Spleen (tissue), 11 donors: ENCODE measurements around the gene GJA4. TPM values are rescaled to one million over a fixed set of nuclear protein-coding genes. Genes with fewer than 3 reads are reported as not detected.

Experiments
- DNase-seq: peaks from one replicate; pipeline ENCODE4 v3.0.0-alpha.2; 2020
- H3K27ac ChIP-seq, 8 donors: fragments of 200-600 bp; sonication (generic) in 7 of 8; 1 replicate in 4 of 8; 2 replicates in 4 of 8; pipeline versions ENCODE4 v1.5.0 to v1.8.0; 2016 to 2021; ENCODE audit warnings: inconsistent platforms in 4 of 8, mild to moderate bottlenecking in 4 of 8, moderate library complexity in 1 of 8
- H3K27me3 ChIP-seq, 7 donors: fragments of 200-600 bp; sonication (generic) in 6 of 7; replicated peaks in 1 of 7; 1 replicate in 4 of 7; 2 replicates in 3 of 7; pipeline versions ENCODE4 v1.5.0 to v1.8.0; 2016 to 2021; ENCODE audit warnings: inconsistent platforms in 3 of 7, mild to moderate bottlenecking in 1 of 7
- H3K36me3 ChIP-seq, 6 donors: fragments of 200-600 bp; sonication (generic) in 5 of 6; 1 replicate in 4 of 6; 2 replicates in 2 of 6; pipeline versions ENCODE4 v1.5.0 to v1.8.0; 2016 to 2021; ENCODE audit warnings: inconsistent platforms in 2 of 6
- H3K4me1 ChIP-seq, 6 donors: fragments of 200-600 bp; sonication (generic) in 5 of 6; 1 replicate in 3 of 6; 2 replicates in 3 of 6; pipeline versions ENCODE4 v1.5.0 to v1.8.0; 2016 to 2021; ENCODE audit warnings: inconsistent platforms in 3 of 6
- H3K4me3 ChIP-seq, 8 donors: fragments of 200-600 bp; sonication (generic) in 7 of 8; 1 replicate in 4 of 8; 2 replicates in 4 of 8; pipeline versions ENCODE4 v1.5.0 to v1.8.0; 2016 to 2021; ENCODE audit warnings: inconsistent platforms in 4 of 8, mild to moderate bottlenecking in 4 of 8, moderate library complexity in 2 of 8
- H3K9me3 ChIP-seq, 8 donors: fragments of 200-600 bp; sonication (generic) in 7 of 8; 1 replicate in 4 of 8; 2 replicates in 4 of 8; pipeline versions ENCODE4 v1.5.0 to v1.8.0; 2016 to 2021; ENCODE audit warnings: inconsistent platforms in 4 of 8
- CTCF ChIP-seq, 11 experiments: fragments of 200-600 bp in 7 of 11; fragments of 450-650 bp in 4 of 11; sonication (generic) in 4 of 11; IDR thresholded peaks in 8 of 11; conservative IDR thresholded peaks in 3 of 11; 1 replicate in 7 of 11; 2 replicates in 4 of 11; pipeline versions ENCODE4 v1.4.0 to v1.8.0; 2016 to 2021; ENCODE audit warnings: antibody characterized with exemption in 11 of 11, inconsistent platforms in 4 of 11, mild to moderate bottlenecking in 1 of 11
- POLR2A ChIP-seq, 3 donors: fragments of 450-650 bp; IDR thresholded peaks; one replicate each; pipeline ENCODE4 v1.5.1; 2017; ENCODE audit warnings: antibody characterized with exemption in 3 of 3, mild to moderate bottlenecking in 1 of 3
- POLR2AphosphoS5 ChIP-seq, 3 donors: sonication (generic); formaldehyde crosslinking; IDR thresholded peaks; one replicate each; pipeline ENCODE4 v1.5.1; 2017; ENCODE audit warnings: antibody characterized with exemption in 3 of 3
- WGBS, 5 donors: extraction: QIAGEN DNeasy Blood & Tissue Kit in 3 of 5; methylation state at CpG; one replicate each; pipeline versions ENCODE4 v1.1.5 to v1.1.7; 2013 to 2018; 5-methylcytosine and 5-hydroxymethylcytosine counted together
- intact Hi-C: fragments of 100-400 bp; cut with DNase I; formaldehyde crosslinking; loops from one replicate; pipeline ENCODE4 v1.15.0; 2023; ENCODE audit warnings: low total_unique reads
- polyA plus RNA-seq, 3 donors: library from polyadenylated mRNA; stranded (reverse); fragments of 200-250 nt; gene quantifications; one replicate each; pipeline ENCODE4 v1.2.1, GENCODE V29; 2013
- total RNA-seq, 7 donors: library from RNA; depleted of rRNA in 3 of 7; stranded (reverse); fragments of >200 nt in 3 of 7; fragmentation: NEBNext Ultra II Directional in 4 of 7; extraction: Animal tissue kit (Norgen Biotek cat#: 25700) in 4 of 7; gene quantifications; one replicate each; pipeline versions ENCODE4 v1.1.0 to v1.2.1, GENCODE V29; 2016 to 2021
- donor health status: healthy with polysubstance abuse.
- donor health status: DM: no; HTN: no; CAD: no; lungs with moderate emphysema.
- donor health status: DM: no; HTN: no; CAD: no.
- donor health status: Bipolar disorder and iron deficiency.
- donor health status: healthy.
- donor health status: DM: no; HTN: no; CAD: no.
- donor health status: DM: yes; HTN: yes; CAD: no.

Gene GJA4
- total and polyA plus RNA-seq, 10 donors: 1.3 to 20.6 (median 7.9) TPM

GRCh38 chr1:34779005-34779404, 13.8 kb upstream of the GJA4 start:
- no peaks in the 10 kb centered on the region for H3K36me3 ChIP-seq
- H3K27me3 ChIP-seq: peaks cover 5 to 78% (median 30%) of the 10 kb centered on the region in 7 donors
- intact Hi-C loops: no loop called here
- 72 to 95% (median 89%) methylated on average over 5 of the region's 5 CpGs for WGBS, 5 donors
- no peak overlapping the region for H3K27ac ChIP-seq
- TF ChIP-seq POLR2A (IDR thresholded peaks at IDR 0.05) (no peak), POLR2AphosphoS5 (IDR thresholded peaks at IDR 0.05) (no peak), CTCF (IDR thresholded peaks at IDR 0.05 in 8 of 11, conservative IDR thresholded peaks at IDR 0.05 in 3 of 11) (no peak)
- no peak overlapping the region for H3K4me3 ChIP-seq
- no peak for DNase-seq
- H3K4me1 ChIP-seq: peaks cover 6 to 17% (median 11%) of the 10 kb centered on the region in 6 donors
- H3K9me3 ChIP-seq: no peaks in the 10 kb centered on the region

- Histone ChIP-seq H3K4me3 (no peak overlapping the region), H3K36me3 (no peaks in the 10 kb centered on the region), H3K27me3 (peaks cover 5 to 78% (median 30%) of the 10 kb centered on the region in 7 donors), H3K4me1 (peaks cover 6 to 17% (median 11%) of the 10 kb centered on the region in 6 donors), H3K27ac (no peak overlapping the region), H3K9me3 (no peaks in the 10 kb centered on the region)
- WGBS, 5 donors: 82 to 92% (median 85%) methylated on average over 5 of the region's 5 CpGs
- no peak for DNase-seq
- TF ChIP-seq POLR2A (IDR thresholded peaks at IDR 0.05) (no peak), POLR2AphosphoS5 (IDR thresholded peaks at IDR 0.05) (no peak), CTCF (IDR thresholded peaks at IDR 0.05 in 8 of 11, conservative IDR thresholded peaks at IDR 0.05 in 3 of 11) (no peak)
- intact Hi-C loops: no loop called here
These were observed 13.3 kb upstream of the GJA4 start for GRCh38 chr1:34779526-34779925.

GRCh38 chr1:34779962-34780361, 12.8 kb upstream of the GJA4 start:
- Histone ChIP-seq H3K4me1 (peaks cover 6 to 17% (median 11%) of the 10 kb centered on the region in 6 donors), H3K9me3 (no peaks in the 10 kb centered on the region), H3K27ac (no peak overlapping the region), H3K4me3 (no peak overlapping the region), H3K27me3 (peaks cover 5 to 80% (median 30%) of the 10 kb centered on the region in 7 donors), H3K36me3 (no peaks in the 10 kb centered on the region)
- intact Hi-C loops: no loop called here
- no peak for TF ChIP-seq CTCF (IDR thresholded peaks at IDR 0.05 in 8 of 11, conservative IDR thresholded peaks at IDR 0.05 in 3 of 11)
- TF ChIP-seq POLR2AphosphoS5 (IDR thresholded peaks at IDR 0.05): no peak
- TF ChIP-seq POLR2A (IDR thresholded peaks at IDR 0.05): no peak
- WGBS, 5 donors: 74 to 93% (median 87%) methylated on average over 4 to 5 of the region's 5 CpGs
- peak; percentile 36 for DNase-seq

- 88 to 95% (median 92%) methylated on average over 2 of the region's 2 CpGs for WGBS, 5 donors
- peaks cover 5 to 86% (median 30%) of the 10 kb centered on the region in 7 donors for H3K27me3 ChIP-seq
- intact Hi-C loops: no loop called here
- no peaks in the 10 kb centered on the region for H3K36me3 ChIP-seq
- no peak overlapping the region for H3K27ac ChIP-seq
- H3K4me3 ChIP-seq: no peak overlapping the region
- no peak for TF ChIP-seq CTCF (IDR thresholded peaks at IDR 0.05 in 8 of 11, conservative IDR thresholded peaks at IDR 0.05 in 3 of 11)
- TF ChIP-seq POLR2AphosphoS5 (IDR thresholded peaks at IDR 0.05): no peak
- TF ChIP-seq POLR2A (IDR thresholded peaks at IDR 0.05): no peak
- H3K9me3 ChIP-seq: no peaks in the 10 kb centered on the region
- DNase-seq: no peak
- peaks cover 6 to 17% (median 11%) of the 10 kb centered on the region in 6 donors for H3K4me1 ChIP-seq
These were observed 12.3 kb upstream of the GJA4 start for GRCh38 chr1:34780528-34780927.
